Endothelial cell of umbilical vein (primary cell): ENCODE measurements around the gene NFATC4. TPM values are rescaled to one million over a fixed set of nuclear protein-coding genes. Genes with fewer than 3 reads are reported as not detected.

ENCODE experiments used
- BruUV-seq: library from RNA; stranded (reverse); fragments of 400-500 nt; replicated peaks from 2 replicates; lab custom pipeline; 2021; lab: Mats Ljungman, UMichigan
- CTCF ChIA-PET: fragments of 300-600, 350-600 bp; sonication (Branson Sonifier 250); formaldehyde crosslinking; loops from one replicate; lab custom pipeline; 2021; ENCODE audit warnings: antibody characterized with exemption, inconsistent platforms; lab: Charles Lee
- POLR2A ChIA-PET: fragments of 300-600, 350-600 bp; sonication (Branson Sonifier 250); formaldehyde crosslinking; loops from one replicate; lab custom pipeline; 2021; ENCODE audit warnings: antibody characterized with exemption, inconsistent platforms; lab: Charles Lee
- DNase-seq: peaks from one replicate; pipeline ENCODE4 v3.0.0-alpha.2; 2011; ENCODE audit warnings: low read depth, low spot score
- FAIRE-seq: peaks from 2 replicates; lab custom pipeline; 2011; peaks lifted over from hg19 to GRCh38; lab: Jason Lieb, UNC
- H2AFZ ChIP-seq: 2 replicates; pipeline ENCODE4 v1.6.0; 2012; ENCODE audit warnings: low read depth, low read length, control low read depth, inconsistent platforms
- H3K27ac ChIP-seq: 2 replicates; pipeline ENCODE4 v1.5.1; 2011; ENCODE audit warnings: low read depth, mild to moderate bottlenecking, control low read depth, low read length, moderate library complexity; ENCODE audit not compliant: insufficient read depth
- H3K27me3 ChIP-seq, 2 experiments: 2 replicates each; pipeline versions ENCODE4 v1.6.0 to v1.6.1; 2011; ENCODE audit warnings: low read length in 2 of 2, mixed read lengths in 1 of 2; ENCODE audit not compliant: control insufficient read depth in 2 of 2, insufficient read depth in 2 of 2
- H3K36me3 ChIP-seq, 2 experiments: 2 replicates in 1 of 2; 3 replicates in 1 of 2; pipeline ENCODE4 v1.5.1; 2011; ENCODE audit warnings: low read length in 2 of 2, mild to moderate bottlenecking in 1 of 2, moderate library complexity in 1 of 2; ENCODE audit not compliant: control insufficient read depth in 2 of 2, insufficient read depth in 2 of 2; ENCODE audit errors: extremely low read depth in 1 of 2
- H3K4me1 ChIP-seq: 3 replicates; pipeline ENCODE4 v1.5.1; 2011; ENCODE audit warnings: mild to moderate bottlenecking, low read length; ENCODE audit not compliant: control insufficient read depth, insufficient read depth; ENCODE audit errors: extremely low read depth
- H3K4me2 ChIP-seq: 2 replicates; pipeline ENCODE4 v1.6.1; 2011; ENCODE audit warnings: low read length, control low read depth, mixed read lengths; ENCODE audit not compliant: insufficient read depth
- H3K4me3 ChIP-seq, 3 experiments: fragments of 200-600 bp in 1 of 3; sonication (generic), shearing (Covaris generic) in 1 of 3; replicated peaks in 1 of 3; 2 replicates each; pipeline ENCODE4 v1.5.1; 2011 to 2016; ENCODE audit warnings: control low read depth in 3 of 3, low read length in 3 of 3, mild to moderate bottlenecking in 2 of 3, inconsistent platforms in 1 of 3, low read depth in 1 of 3, moderate library complexity in 1 of 3; ENCODE audit not compliant: insufficient read depth in 1 of 3
- H3K79me2 ChIP-seq: 2 replicates; pipeline ENCODE4 v1.6.0; 2012; ENCODE audit warnings: low read length, inconsistent platforms; ENCODE audit not compliant: control insufficient read depth, insufficient read depth
- H3K9ac ChIP-seq: replicated peaks from 2 replicates; pipeline ENCODE3; 2011; ENCODE audit warnings: low read length, control low read depth; ENCODE audit not compliant: insufficient read depth; ENCODE audit errors: extremely low read depth
- H3K9me1 ChIP-seq: replicated peaks from 3 replicates; pipeline ENCODE4 v1.6.0; 2011; ENCODE audit warnings: mild to moderate bottlenecking, low read length; ENCODE audit not compliant: control insufficient read depth, insufficient read depth; ENCODE audit errors: extremely low read depth
- H3K9me3 ChIP-seq: replicated peaks from 2 replicates; pipeline ENCODE4 v1.5.1; 2012; ENCODE audit warnings: low read length, inconsistent platforms; ENCODE audit not compliant: control insufficient read depth, insufficient read depth
- H4K20me1 ChIP-seq: replicated peaks from 2 replicates; pipeline ENCODE3; 2011; ENCODE audit warnings: mild to moderate bottlenecking, low read length; ENCODE audit not compliant: control insufficient read depth, insufficient read depth; ENCODE audit errors: extremely low read depth
- CTCF ChIP-seq, 2 donors: IDR thresholded peaks; 1 replicate in 1 of 2; 2 replicates in 1 of 2; pipeline ENCODE4 v1.5.1; 2011; ENCODE audit warnings: low read length in 2 of 2, mild to moderate bottlenecking in 2 of 2, moderate library complexity in 2 of 2, control low read depth in 1 of 2, inconsistent platforms in 1 of 2, low read depth in 1 of 2; ENCODE audit not compliant: insufficient read depth in 1 of 2; ENCODE audit errors: extremely low read depth in 1 of 2
- EZH2 ChIP-seq: IDR thresholded peaks from 2 replicates; pipeline ENCODE4 v1.6.1; 2012; ENCODE audit warnings: borderline replicate concordance, low read depth, mild to moderate bottlenecking, moderate library complexity, low read length, inconsistent platforms; ENCODE audit not compliant: severe bottlenecking
- FOS ChIP-seq: IDR thresholded peaks from 2 replicates; pipeline ENCODE4 v1.6.1; 2011; ENCODE audit warnings: mild to moderate bottlenecking, low read length, moderate library complexity, borderline replicate concordance; ENCODE audit not compliant: insufficient read depth
- GATA2 ChIP-seq: IDR thresholded peaks from 2 replicates; pipeline ENCODE4 v1.7.0; 2011; ENCODE audit warnings: low read depth, mild to moderate bottlenecking, moderate library complexity, mixed read lengths, low read length; ENCODE audit not compliant: insufficient read length, insufficient read depth
- JUN ChIP-seq: IDR thresholded peaks from 2 replicates; pipeline ENCODE4 v1.6.1; 2011; ENCODE audit warnings: borderline replicate concordance, low read depth; ENCODE audit not compliant: insufficient read length, insufficient read depth
- MYC ChIP-seq: IDR thresholded peaks from one replicate; pipeline ENCODE4 v1.6.1; 2011; ENCODE audit warnings: mild to moderate bottlenecking, low read depth, low read length
- POLR2A ChIP-seq: IDR thresholded peaks from 2 replicates; pipeline ENCODE4 v1.6.1; 2012; ENCODE audit warnings: low read depth, mild to moderate bottlenecking, control low read depth, low read length
- POLR2AphosphoS5 ChIP-seq: IDR thresholded peaks from 2 replicates; pipeline ENCODE4 v1.6.1; 2012; ENCODE audit warnings: low read depth, mild to moderate bottlenecking, control low read depth, low read length, moderate library complexity; ENCODE audit not compliant: insufficient read depth
- dilution Hi-C: fragments of 300-500 bp; cut with MboI; formaldehyde crosslinking; loops from one replicate; pipeline ENCODE4 v1.15.0; 2019; ENCODE audit warnings: low sequenced_read_pairs; ENCODE audit not compliant: extremely low pct_ligation_motif_present
- intact Hi-C: fragments of 100-400 bp; cut with micrococcal nuclease; formaldehyde crosslinking; loops from one replicate; pipeline ENCODE4 v1.10.0; 2022
- polyA plus RNA-seq, 4 experiments: library from polyadenylated mRNA; depleted of rRNA in 3 of 4; stranded (reverse) in 3 of 4; unstranded in 1 of 4; fragments of >200 nt; gene quantifications; 2 replicates each; pipeline versions ENCODE4 v1.2.1 to v1.2.3, GENCODE V29; 2011 to 2012; ENCODE audit warnings: missing spikeins in 1 of 4
- total RNA-seq: library from RNA; stranded (reverse); gene quantifications from 2 replicates; pipeline ENCODE4 v1.2.3, GENCODE V29; 2021
- TF ChIP-seq, protein P1 (sequence below): IDR thresholded peaks from 2 replicates; pipeline ENCODE4 v1.6.1; 2011; ENCODE audit not compliant: insufficient read depth, insufficient read length

Gene NFATC4
- total and polyA plus RNA-seq, 2 donors (not counting 3 experiments of a cell fraction or from before 2014, with no cell fraction given), result 79.5 to 88.1 TPM

- H2AFZ ChIP-seq, result peak within 1 kb of the TSS; percentile 83
- H3K9me1 ChIP-seq, result no peaks in the 10 kb centered on the region
- H3K9ac ChIP-seq, result peak within 1 kb of the TSS; percentile 80
- no peaks in the 10 kb centered on the region for H3K9me3 ChIP-seq
- dilution Hi-C loops (no loop called here), intact Hi-C loops (loop anchor here (1.0 to 2.0 kb wide), 3 partner anchors 31 to 78 kb away; no protein-coding TSS in a partner anchor)
- TF ChIP-seq FOS (no peak), EZH2 (no peak), POLR2AphosphoS5 (peak; percentile 82), POLR2A (peak; percentile 91), GATA2 (no peak), JUN (no peak), CTCF (IDR thresholded peaks at IDR 0.05; ENCODE audit: extremely low read depth in 1 of 2, insufficient read depth in 1 of 2, low read depth in 1 of 2, low read length in 2 of 2) (no peak), MYC (no peak)
- TF ChIP-seq, protein P1, sequence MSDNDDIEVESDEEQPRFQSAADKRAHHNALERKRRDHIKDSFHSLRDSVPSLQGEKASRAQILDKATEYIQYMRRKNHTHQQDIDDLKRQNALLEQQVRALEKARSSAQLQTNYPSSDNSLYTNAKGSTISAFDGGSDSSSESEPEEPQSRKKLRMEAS, result no peak
- CTCF ChIA-PET, result interaction anchor here (1.3 to 20.1 kb wide), 19 partner anchors 11 to 107 kb away, joined by 4 to 811 read pairs (median 28); partner anchors contain the start of genes CBLN3, CIDEB, KHNYN and LTB4R
- no peaks in the 10 kb centered on the region for H4K20me1 ChIP-seq
- peak within 1 kb of the TSS; percentile 45 to 83 (median 70) for H3K4me3 ChIP-seq
- FAIRE-seq, result peak; percentile 85
- H3K4me2 ChIP-seq, result peak within 1 kb of the TSS; percentile 89
- no TSS peak for BruUV-seq
- no peaks in the 10 kb centered on the region for H3K79me2 ChIP-seq
- H3K27me3 ChIP-seq, result no peaks in the 10 kb centered on the region
- peak within 1 kb of the TSS; percentile 59 for H3K27ac ChIP-seq
- H3K36me3 ChIP-seq, result peaks cover 0 to 5% of the 10 kb centered on the region in 2 experiments
- peaks cover 32% of the 10 kb centered on the region for H3K4me1 ChIP-seq
- peak; percentile 50 for DNase-seq
- POLR2A ChIA-PET, result interaction anchor here (1.1 to 3.1 kb wide), 2 partner anchors 96 to 101 kb away, joined by 7 to 32 read pairs; partner anchors contain the start of genes CBLN3 and KHNYN
These were observed 33.3 kb upstream of the NFATC4 start, which contains the start of gene ADCY4 for GRCh38 chr14:24334431-24335291. ADCY4 (minus strand) TSS chr14:24335071; CDS start chr14:24334652, 419 bp downstream.
